GM12875 (cell line): ENCODE data around the gene KIR2DL1.
"Not testable (repeated sequence)": the region's sequence is repeated elsewhere in the genome, so short reads cannot be mapped to it uniquely, and the experiment has no call there.

ENCODE experiments used
- H3K4me3 ChIP-seq: one replicate; pipeline ENCODE4 v1.5.1; 2011; ENCODE audit warnings: low read depth, low read length, control low read depth
- TF ChIP-seq, protein P1 (sequence below): IDR thresholded peaks from 2 replicates; pipeline ENCODE4 v1.5.1; 2011; ENCODE audit warnings: low read depth, mild to moderate bottlenecking, control low read depth, inconsistent platforms, low read length, moderate library complexity, borderline replicate concordance; ENCODE audit not compliant: insufficient read depth

KIR2DL1 gene

GRCh38 chr19:54803410-54803809 is 33.8 kb downstream of the KIR2DL1 start, which contains the start of gene KIR2DL4:
TSS of gene KIR2DL4 (plus strand) at chr19:54803610. CDS start at chr19:54803652, 42 bp downstream.
- H3K4me3 ChIP-seq: no peak within 1 kb of the TSS
- TF ChIP-seq, protein P1, sequence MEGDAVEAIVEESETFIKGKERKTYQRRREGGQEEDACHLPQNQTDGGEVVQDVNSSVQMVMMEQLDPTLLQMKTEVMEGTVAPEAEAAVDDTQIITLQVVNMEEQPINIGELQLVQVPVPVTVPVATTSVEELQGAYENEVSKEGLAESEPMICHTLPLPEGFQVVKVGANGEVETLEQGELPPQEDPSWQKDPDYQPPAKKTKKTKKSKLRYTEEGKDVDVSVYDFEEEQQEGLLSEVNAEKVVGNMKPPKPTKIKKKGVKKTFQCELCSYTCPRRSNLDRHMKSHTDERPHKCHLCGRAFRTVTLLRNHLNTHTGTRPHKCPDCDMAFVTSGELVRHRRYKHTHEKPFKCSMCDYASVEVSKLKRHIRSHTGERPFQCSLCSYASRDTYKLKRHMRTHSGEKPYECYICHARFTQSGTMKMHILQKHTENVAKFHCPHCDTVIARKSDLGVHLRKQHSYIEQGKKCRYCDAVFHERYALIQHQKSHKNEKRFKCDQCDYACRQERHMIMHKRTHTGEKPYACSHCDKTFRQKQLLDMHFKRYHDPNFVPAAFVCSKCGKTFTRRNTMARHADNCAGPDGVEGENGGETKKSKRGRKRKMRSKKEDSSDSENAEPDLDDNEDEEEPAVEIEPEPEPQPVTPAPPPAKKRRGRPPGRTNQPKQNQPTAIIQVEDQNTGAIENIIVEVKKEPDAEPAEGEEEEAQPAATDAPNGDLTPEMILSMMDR: no peak

DNA sequence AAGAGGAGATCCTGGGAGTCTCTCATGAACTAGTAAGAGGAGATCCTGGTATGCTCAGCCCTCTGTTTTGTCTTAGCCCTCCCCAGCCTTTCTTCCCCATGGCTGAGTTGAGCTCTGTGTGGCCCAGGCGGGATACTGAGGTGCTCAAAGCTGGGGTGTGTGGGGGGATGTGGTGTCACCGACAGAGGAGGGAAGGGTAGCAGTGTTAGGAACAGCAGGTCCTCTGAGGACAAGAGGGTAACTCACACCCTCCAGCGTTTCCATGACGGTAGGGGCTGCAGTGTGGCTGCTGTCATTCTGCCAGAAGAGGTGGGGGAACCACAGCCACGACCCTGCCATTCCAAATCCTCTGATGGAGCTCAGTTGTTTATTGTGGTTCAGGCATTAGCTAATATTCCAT is 34.5 kb downstream of the KIR2DL1 start:
- no peak overlapping the region for H3K4me3 ChIP-seq
- TF ChIP-seq, protein P1: no peak

- TF ChIP-seq, protein P1: no peak
- H3K4me3 ChIP-seq: no peak overlapping the region
Observed at GRCh38 chr19:54804571-54804970, 35.0 kb downstream of the KIR2DL1 start.

DNA sequence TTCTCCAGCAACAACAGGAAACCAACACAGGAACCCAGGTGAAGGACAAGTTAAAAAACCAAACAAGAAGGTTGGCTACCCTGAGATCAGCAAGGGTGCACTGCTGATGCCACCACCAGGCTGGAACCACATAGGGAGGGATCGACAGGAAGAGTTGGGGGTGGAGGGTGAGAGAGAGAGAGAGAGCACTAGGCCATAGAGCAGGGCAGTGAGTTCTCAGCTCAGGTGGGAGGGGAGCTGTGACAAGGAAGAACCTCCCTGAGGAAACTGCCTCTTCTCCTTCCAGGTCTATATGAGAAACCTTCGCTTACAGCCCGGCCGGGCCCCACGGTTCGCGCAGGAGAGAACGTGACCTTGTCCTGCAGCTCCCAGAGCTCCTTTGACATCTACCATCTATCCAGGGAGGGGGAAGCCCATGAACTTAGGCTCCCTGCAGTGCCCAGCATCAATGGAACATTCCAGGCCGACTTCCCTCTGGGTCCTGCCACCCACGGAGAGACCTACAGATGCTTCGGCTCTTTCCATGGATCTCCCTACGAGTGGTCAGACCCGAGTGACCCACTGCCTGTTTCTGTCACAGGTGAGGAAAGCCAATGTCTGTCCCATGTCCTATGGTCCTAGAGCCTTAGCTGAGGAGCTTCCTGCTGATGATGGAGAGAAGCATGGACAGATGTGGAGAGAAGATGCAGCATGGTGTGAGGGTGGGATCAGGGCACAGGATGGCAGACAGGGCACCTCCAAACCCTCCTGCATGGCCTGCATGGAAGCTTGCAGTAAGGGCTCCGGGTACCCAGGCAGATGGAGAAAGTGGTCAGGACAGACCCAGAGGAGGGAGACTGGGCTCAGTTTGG is 36.3 kb downstream of the KIR2DL1 start:
- TF ChIP-seq, protein P1: no peak
- H3K4me3 ChIP-seq: no peak overlapping the region

GRCh38 chr19:54806516-54806838 is 36.9 kb downstream of the KIR2DL1 start:
- H3K4me3 ChIP-seq: no peak overlapping the region
- TF ChIP-seq, protein P1: no peak

DNA sequence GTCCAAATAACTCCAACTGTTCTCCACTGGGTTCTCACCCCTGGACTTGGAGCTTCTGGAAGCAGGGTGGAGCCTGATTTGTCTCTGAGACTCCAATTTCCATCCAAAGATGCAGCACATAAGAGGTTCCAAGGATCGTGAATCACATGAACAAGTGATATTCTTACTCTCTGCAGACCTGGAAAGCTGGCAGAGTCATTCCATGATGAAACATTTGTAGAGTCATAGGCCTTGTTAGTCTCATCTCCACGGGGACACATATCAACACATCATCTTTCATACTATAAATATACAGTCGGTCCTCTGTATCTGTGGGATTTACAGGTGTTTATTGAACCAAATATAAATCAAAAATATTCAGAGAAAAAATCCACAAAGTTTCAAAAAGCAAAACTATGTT is 45.0 kb downstream of the KIR2DL1 start:
- H3K4me3 ChIP-seq: not testable (repeated sequence)

DNA sequence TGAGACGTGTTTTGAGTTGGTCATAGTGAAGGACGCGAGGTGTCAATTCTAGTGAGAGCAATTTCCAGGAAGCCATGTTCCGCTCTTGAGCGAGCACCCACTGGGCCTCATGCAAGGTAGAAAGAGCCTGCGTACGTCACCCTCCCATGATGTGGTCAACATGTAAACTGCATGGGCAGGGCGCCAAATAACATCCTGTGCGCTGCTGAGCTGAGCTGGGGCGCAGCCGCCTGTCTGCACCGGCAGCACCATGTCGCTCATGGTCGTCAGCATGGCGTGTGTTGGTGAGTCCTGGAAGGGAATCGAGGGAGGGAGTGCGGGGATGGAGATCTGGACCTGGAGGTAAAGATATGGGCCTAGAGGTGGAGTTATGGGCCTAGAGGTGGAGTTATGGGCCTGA is 46.7 kb downstream of the KIR2DL1 start, which contains the start of gene KIR3DL1:
Gene KIR3DL1 (plus strand): TSS at position 218 of the 400 bp plus-strand sequence.
- not testable (repeated sequence) for H3K4me3 ChIP-seq

DNA sequence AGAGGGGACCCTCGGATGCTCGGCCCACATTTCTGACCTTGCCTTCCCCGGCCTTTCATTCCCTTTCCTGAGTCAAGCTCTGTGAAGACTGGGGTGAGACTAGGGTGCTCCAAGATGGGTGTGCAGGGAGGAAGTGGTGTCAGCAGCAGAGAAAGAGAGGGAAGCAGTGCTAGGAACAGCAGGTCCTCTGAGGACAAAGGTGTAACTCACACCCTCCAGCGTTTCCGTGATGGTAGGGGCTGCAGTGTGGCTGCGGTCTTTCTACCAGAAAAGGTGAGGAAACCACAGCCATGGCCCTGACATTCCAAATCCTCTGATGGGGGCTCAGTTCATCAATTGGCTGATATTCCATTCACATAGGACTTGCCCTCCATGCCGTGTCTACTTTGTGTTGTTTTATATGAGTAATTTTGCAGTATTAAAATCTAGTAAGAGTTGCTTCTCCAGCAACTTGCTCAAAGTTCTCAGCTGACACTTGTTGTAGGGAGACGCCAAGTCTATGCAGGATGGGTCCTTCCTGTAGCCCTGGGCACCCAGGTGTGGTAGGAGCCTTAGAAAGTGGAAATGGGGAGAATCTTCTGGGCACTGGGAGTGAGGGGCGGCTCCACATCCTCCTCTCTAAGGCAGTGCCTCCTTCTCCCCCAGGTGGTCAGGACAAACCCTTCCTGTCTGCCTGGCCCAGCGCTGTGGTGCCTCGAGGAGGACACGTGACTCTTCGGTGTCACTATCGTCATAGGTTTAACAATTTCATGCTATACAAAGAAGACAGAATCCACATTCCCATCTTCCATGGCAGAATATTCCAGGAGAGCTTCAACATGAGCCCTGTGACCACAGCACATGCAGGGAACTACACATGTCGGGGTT is 48.3 kb downstream of the KIR2DL1 start:
- no peak overlapping the region for H3K4me3 ChIP-seq
- TF ChIP-seq, protein P1: no peak

- H3K4me3 ChIP-seq: not testable (repeated sequence)
Observed at GRCh38 chr19:54824416-54824815, 54.8 kb downstream of the KIR2DL1 start.

DNA sequence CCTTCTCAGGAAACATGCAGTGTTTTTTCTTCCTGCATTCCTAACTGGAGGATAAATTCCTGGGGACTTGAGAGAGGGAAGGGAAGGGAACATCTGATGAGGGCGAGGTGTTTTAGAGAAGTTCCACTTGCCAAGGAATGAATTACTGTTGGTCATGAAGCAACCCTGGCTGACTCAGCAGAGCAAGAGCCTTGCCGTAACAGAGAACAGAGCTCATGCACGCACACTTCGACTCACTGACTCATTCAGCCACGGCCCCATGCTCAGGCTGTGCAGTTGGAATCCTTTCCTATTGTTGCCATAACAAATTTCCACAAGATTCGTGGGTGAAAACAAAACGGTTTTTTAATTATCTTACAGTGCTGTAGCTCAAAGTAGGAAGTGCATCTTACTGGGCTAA is 55.7 kb downstream of the KIR2DL1 start:
- not testable (repeated sequence) for H3K4me3 ChIP-seq

GRCh38 chr19:54828064-54828463 is 58.5 kb downstream of the KIR2DL1 start:
- H3K4me3 ChIP-seq: not testable (repeated sequence)
